Measurements from ENCODE around the gene HS3ST5. TPM values are rescaled to one million over a fixed set of nuclear protein-coding genes. Genes with fewer than 3 reads are reported as not detected.

Gene HS3ST5
- total RNA-seq, 2 experiments from 2014 or later, result not detected

- POLR2A ChIA-PET, result no interaction called here
- CTCF ChIA-PET, result no interaction called here
Measured at GRCh38 chr6:114009192-114009591, 333.6 kb downstream of the HS3ST5 start.

DNA sequence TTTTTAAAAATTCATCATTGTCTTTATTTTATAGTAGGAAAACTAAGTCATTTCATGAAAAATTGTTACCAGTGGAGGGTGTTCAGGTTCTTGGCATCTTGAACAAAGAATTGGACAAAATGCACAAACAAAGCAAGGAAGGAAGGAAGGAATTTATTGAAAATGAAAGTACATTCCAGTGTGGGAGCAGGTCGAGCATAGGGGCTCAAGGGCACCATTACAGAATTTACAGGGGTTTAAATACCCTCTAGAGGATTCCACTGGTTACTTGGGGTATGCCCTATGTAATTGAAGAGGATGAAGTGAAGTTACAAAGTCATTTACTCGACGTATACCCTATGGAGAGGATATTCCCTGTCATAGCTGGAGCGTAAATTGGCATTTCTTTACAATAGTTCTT, 334.5 kb downstream of the HS3ST5 start:
- ChIA-PET CTCF (no interaction called here), POLR2A (no interaction called here)

DNA sequence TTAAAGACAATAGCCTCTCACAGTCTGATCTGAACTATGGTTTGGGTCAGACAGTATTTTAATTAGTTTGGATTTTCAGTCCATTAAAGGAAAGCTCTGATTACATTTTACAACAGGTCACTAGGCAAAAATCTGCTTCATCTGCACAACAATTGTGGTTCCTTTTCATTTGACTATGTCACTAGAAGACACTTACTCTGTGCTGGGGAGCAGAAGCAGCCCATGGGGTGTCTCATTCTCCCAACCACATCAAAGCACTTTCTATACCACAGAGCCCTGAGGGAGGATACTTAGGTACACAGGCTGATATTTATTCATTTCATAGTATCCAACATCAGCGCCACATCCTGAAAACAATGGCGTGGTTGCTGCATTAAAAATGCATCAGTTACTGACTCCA, 335.3 kb downstream of the HS3ST5 start:
- POLR2A ChIA-PET, result no interaction called here
- CTCF ChIA-PET, result no interaction called here
